ENCODE data around the gene TAMM41.

The TAMM41 gene

DNA sequence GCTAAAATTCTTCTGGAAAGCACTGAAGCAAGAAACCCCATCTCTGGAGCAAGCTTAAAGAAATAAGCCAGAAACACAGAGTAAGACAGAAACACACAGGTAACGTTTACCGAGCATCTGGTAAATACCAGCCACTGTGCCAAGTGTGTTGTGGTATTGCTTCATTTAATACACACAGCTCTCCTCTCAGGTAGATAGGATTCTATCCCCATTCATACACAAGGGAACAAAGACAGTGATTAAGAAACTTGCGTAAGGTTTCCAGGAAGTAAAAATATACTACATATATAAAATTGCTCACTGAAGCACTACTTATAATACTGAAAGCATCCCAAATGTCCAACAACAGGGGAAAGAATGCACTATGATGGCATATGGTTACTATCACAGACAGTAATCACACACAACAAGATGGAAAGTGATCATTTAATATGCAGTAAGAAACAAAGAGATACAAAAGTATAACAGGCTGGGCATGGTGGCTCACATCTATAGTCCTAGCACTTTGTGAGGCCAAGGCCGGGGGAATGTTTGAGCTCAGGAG, 27.5 kb downstream of the TAMM41 start:
- no peaks in the 10 kb centered on the region for H3K27me3 ChIP-seq (ENCODE audit: insufficient read depth, low read depth, severe bottlenecking)
- H3K36me3 ChIP-seq: 0 out of 2 replicates have a peak, but pooled peaks cover 5% of the 10 kb centered on the region
- no peaks in the 10 kb centered on the region for H3K9me3 ChIP-seq (ENCODE audit: severe bottlenecking)
- TF ChIP-seq, protein P1, sequence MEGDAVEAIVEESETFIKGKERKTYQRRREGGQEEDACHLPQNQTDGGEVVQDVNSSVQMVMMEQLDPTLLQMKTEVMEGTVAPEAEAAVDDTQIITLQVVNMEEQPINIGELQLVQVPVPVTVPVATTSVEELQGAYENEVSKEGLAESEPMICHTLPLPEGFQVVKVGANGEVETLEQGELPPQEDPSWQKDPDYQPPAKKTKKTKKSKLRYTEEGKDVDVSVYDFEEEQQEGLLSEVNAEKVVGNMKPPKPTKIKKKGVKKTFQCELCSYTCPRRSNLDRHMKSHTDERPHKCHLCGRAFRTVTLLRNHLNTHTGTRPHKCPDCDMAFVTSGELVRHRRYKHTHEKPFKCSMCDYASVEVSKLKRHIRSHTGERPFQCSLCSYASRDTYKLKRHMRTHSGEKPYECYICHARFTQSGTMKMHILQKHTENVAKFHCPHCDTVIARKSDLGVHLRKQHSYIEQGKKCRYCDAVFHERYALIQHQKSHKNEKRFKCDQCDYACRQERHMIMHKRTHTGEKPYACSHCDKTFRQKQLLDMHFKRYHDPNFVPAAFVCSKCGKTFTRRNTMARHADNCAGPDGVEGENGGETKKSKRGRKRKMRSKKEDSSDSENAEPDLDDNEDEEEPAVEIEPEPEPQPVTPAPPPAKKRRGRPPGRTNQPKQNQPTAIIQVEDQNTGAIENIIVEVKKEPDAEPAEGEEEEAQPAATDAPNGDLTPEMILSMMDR (IDR thresholded peaks at IDR 0.05; ENCODE audit: low read depth, low read length): no peak
- no peak for DNase-seq
- H3K27ac ChIP-seq: no peak overlapping the region
- no peak overlapping the region for H3K4me3 ChIP-seq (ENCODE audit: low read depth, low read length)

DNA sequence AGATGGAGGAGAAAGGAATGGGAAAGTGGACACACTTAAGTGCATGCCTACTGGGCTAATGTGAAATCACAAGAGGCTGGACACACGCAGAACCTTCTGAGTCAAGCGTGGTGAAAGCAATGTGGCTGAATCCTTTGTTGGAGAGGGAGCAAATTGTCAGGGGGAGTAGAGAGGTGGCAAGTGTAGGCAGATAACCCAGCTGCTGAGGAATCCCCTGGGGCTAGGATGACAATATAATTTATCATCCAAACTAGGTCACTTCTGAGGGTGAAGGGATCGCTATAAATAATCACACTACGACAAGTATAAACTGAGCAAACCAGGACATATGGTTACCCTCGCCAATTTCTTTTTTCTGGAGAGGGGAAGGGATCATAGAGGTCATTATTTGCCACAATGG, 28.7 kb downstream of the TAMM41 start:
- Histone ChIP-seq H3K36me3 (0 out of 2 replicates have a peak, but pooled peaks cover 5% of the 10 kb centered on the region), H3K9me3 (ENCODE audit: severe bottlenecking) (no peaks in the 10 kb centered on the region), H3K4me3 (ENCODE audit: low read depth, low read length) (no peak overlapping the region), H3K27me3 (ENCODE audit: insufficient read depth, low read depth, severe bottlenecking) (no peaks in the 10 kb centered on the region), H3K27ac (no peak overlapping the region; the same call in 1 of the 2 replicates)
- TF ChIP-seq, protein P1 (IDR thresholded peaks at IDR 0.05; ENCODE audit: low read depth, low read length): no peak
- DNase-seq: no peak

DNA sequence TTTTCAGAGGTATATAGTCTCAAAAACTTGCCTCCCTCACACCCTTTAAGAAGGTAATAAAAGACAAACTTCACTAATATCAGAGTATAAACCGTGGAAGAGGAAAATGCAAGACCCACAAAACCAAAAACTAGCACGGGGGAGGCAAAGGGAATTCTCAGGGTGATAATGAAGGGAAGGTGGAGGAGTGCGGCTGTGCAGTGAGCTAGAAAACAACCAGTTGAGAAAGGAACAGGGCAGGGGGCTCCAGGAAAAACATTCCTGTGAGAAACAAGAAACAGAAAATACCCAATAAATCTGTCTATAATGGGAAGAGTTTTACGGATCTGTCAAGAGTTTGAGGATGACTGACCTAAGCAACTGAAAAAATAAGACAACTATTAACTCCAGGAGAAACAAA, 31.6 kb downstream of the TAMM41 start:
- no peak for DNase-seq
- Histone ChIP-seq H3K4me3 (ENCODE audit: low read depth, low read length) (no peak overlapping the region), H3K9me3 (ENCODE audit: severe bottlenecking) (no peaks in the 10 kb centered on the region), H3K27me3 (ENCODE audit: insufficient read depth, low read depth, severe bottlenecking) (no peaks in the 10 kb centered on the region), H3K27ac (no peak overlapping the region), H3K36me3 (no peaks in the 10 kb centered on the region)
- TF ChIP-seq, protein P1 (IDR thresholded peaks at IDR 0.05; ENCODE audit: low read depth, low read length): no peak

DNA sequence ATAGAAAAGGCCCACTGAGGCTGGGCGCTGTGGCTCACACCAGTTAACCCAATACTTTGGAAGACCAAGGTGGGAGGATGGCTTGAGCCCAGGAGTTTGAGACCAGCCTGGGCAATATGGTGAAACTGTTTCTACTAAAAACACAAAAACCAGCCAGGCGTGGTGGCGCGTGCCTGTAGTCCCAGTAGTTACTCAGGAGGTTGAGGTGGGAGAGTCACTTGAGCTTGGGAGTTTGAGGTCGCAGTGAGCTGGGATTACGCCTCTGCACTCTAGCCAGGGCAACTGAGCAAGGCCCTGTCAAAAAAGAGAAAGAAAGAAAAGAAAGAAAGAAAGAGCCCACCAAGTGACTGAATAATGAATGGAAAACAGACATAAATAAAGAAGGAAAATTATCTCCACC, 32.0 kb downstream of the TAMM41 start:
- TF ChIP-seq, protein P1 (IDR thresholded peaks at IDR 0.05; ENCODE audit: low read depth, low read length): no peak
- DNase-seq: no peak
- no peaks in the 10 kb centered on the region for H3K9me3 ChIP-seq (ENCODE audit: severe bottlenecking)
- no peak overlapping the region for H3K27ac ChIP-seq
- no peak overlapping the region for H3K4me3 ChIP-seq (ENCODE audit: low read depth, low read length)
- no peaks in the 10 kb centered on the region for H3K36me3 ChIP-seq
- no peaks in the 10 kb centered on the region for H3K27me3 ChIP-seq (ENCODE audit: insufficient read depth, low read depth, severe bottlenecking)

DNA sequence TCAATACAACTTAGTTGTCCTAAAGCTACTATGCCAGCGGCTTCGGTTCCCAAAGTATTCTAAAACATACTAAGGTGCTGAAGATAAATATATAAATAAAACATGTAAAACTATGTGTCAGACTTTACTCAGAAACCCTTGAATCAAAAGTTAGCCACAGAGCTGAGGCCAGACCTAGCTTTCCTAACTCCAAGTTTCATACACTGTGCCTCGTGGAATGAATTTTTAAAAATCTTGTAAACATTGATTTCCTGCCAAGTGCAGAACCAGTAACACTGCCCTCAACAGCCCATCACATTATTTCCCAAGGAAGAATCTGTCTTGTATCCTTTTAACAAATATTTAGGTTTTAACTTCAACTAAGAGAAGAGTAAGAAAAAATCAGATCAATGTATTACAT, 36.4 kb downstream of the TAMM41 start:
- no peak for DNase-seq

More for the DNA sequence above, 36.4 kb downstream of the TAMM41 start:
- no peak overlapping the region for H3K4me3 ChIP-seq (ENCODE audit: low read depth, low read length)
- H3K27me3 ChIP-seq (ENCODE audit: insufficient read depth, low read depth, severe bottlenecking): no peaks in the 10 kb centered on the region
- TF ChIP-seq, protein P1 (IDR thresholded peaks at IDR 0.05; ENCODE audit: low read depth, low read length): no peak
- no peak overlapping the region for H3K27ac ChIP-seq
- peaks cover 7% of the 10 kb centered on the region for H3K36me3 ChIP-seq
- no peaks in the 10 kb centered on the region for H3K9me3 ChIP-seq (ENCODE audit: severe bottlenecking)
